ENCODE results near the gene CES4A. TPM values are rescaled to one million over a fixed set of nuclear protein-coding genes. Genes with fewer than 3 reads are reported as not detected.
A peak's percentile ranks its signal among the peaks of the same experiment; 100 is the strongest.
"Not testable (repeated sequence)": the region's sequence is repeated elsewhere in the genome, so short reads cannot be mapped to it uniquely, and the experiment has no call there.

CES4A gene
- total RNA-seq, 4 donors from 2014 or later: 4.8 to 9.6 (median 6.4) TPM

GRCh38 chr16:66986559-66986958 lies 1.8 kb upstream of the CES4A start:
- no peak for DNase-seq
- 91 to 93% methylated on average over 2 to 6 of the region's 6 CpGs for WGBS, 2 donors

GRCh38 chr16:66991545-66992077 lies 3.2 kb downstream of the CES4A start:
- Histone ChIP-seq H3K27ac (no peak overlapping the region), H3K27me3 (no peaks in the 10 kb centered on the region), H3K4me3 (no peak overlapping the region), H3K4me1 (peaks cover 4 to 26% (median 12%) of the 10 kb centered on the region in 3 donors), H3K9me3 (no peaks in the 10 kb centered on the region), H3K36me3 (no peaks in the 10 kb centered on the region)
- intact Hi-C loops (cut with DNase I): no loop called here
- no peak for DNase-seq
- 64 to 100% methylated on average over 1 to 2 of the region's 2 CpGs for WGBS, 2 donors
- no peak for TF ChIP-seq CTCF (IDR thresholded peaks at IDR 0.05)
- TF ChIP-seq POLR2A (IDR thresholded peaks at IDR 0.05): no peak

More at GRCh38 chr16:66986559-66986958, 1.8 kb upstream of the CES4A start:
- H3K9me3 ChIP-seq: no peaks in the 10 kb centered on the region
- H3K27me3 ChIP-seq: no peaks in the 10 kb centered on the region
- H3K36me3 ChIP-seq: no peaks in the 10 kb centered on the region
- H3K27ac ChIP-seq: no peak overlapping the region
- H3K4me3 ChIP-seq: no peak overlapping the region
- no peak for TF ChIP-seq POLR2A (IDR thresholded peaks at IDR 0.05)
- TF ChIP-seq CTCF (IDR thresholded peaks at IDR 0.05): no peak
- H3K4me1 ChIP-seq: peaks cover 4 to 16% (median 4%) of the 10 kb centered on the region in 3 donors
- intact Hi-C loops (cut with DNase I): no loop called here

- H3K4me1 ChIP-seq: peaks cover 4 to 29% (median 18%) of the 10 kb centered on the region in 3 donors
- DNase-seq: not testable (repeated sequence)
These were observed 5.2 kb downstream of the CES4A start for GRCh38 chr16:66993558-66993957.

GRCh38 chr16:66996324-66996982 lies 8.1 kb downstream of the CES4A start:
- intact Hi-C loops (cut with DNase I): no loop called here
- H3K4me3 ChIP-seq: no peak overlapping the region
- no peak for TF ChIP-seq POLR2A (IDR thresholded peaks at IDR 0.05)
- no peak for TF ChIP-seq CTCF (IDR thresholded peaks at IDR 0.05)
- no peaks in the 10 kb centered on the region for H3K36me3 ChIP-seq
- DNase-seq: no peak
- no peaks in the 10 kb centered on the region for H3K9me3 ChIP-seq
- H3K27ac ChIP-seq: peak overlapping the region; percentile 4 to 82 (median 66)
- H3K4me1 ChIP-seq: peaks cover 6 to 41% (median 29%) of the 10 kb centered on the region in 3 donors
- H3K27me3 ChIP-seq: no peaks in the 10 kb centered on the region
- 37 to 43% methylated on average over 4 to 5 of the region's 6 CpGs for WGBS, 2 donors

More at GRCh38 chr16:66993558-66993957, 5.2 kb downstream of the CES4A start:
- H3K9me3 ChIP-seq; H3K27ac ChIP-seq; intact Hi-C loops (cut with DNase I); H3K36me3 ChIP-seq; H3K4me3 ChIP-seq; H3K27me3 ChIP-seq: not testable (repeated sequence)
- 89 to 91% methylated on average over 11 to 12 of the region's 12 CpGs for WGBS, 2 donors

GRCh38 chr16:66996983-66997358 lies 8.6 kb downstream of the CES4A start:
- WGBS, 2 donors: 51 to 65% methylated on average over 3 of the region's 3 CpGs
- no peaks in the 10 kb centered on the region for H3K36me3 ChIP-seq
- peak overlapping the region; percentile 4 to 82 (median 66) for H3K27ac ChIP-seq
- no peak for TF ChIP-seq CTCF (IDR thresholded peaks at IDR 0.05)
- TF ChIP-seq POLR2A (IDR thresholded peaks at IDR 0.05): no peak
- no peak for DNase-seq
- no peak overlapping the region for H3K4me3 ChIP-seq
- no peaks in the 10 kb centered on the region for H3K27me3 ChIP-seq
- H3K4me1 ChIP-seq: peaks cover 6 to 44% (median 31%) of the 10 kb centered on the region in 3 donors
- H3K9me3 ChIP-seq: no peaks in the 10 kb centered on the region
- intact Hi-C loops (cut with DNase I): no loop called here
